Measurements from ENCODE around the gene SENP1.

Gene SENP1

GRCh38 chr12:48067250-48067938 lies 38.5 kb downstream of the SENP1 start:
- DNase-seq (ENCODE audit: low read depth in 3 of 3) = no peak

DNA sequence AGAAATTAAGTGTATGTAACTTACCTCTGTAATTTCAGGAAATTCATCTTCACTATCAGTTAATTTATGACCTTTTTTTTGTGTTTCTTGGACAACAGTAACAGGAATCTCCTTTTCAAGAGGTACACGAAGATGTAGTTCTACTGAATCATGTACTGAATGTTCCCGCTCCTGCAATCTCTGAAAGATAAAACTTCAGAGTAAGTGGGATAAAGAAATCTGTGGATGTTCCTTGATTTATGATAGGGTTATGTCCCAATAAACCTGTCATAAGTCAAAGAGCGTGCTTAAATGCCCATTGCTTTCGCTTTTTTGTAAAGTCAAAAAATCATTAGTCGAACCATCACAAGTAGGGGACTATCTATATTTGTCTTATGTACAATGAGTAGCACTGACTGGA lies 40.8 kb downstream of the SENP1 start:
- DNase-seq (ENCODE audit: low read depth in 3 of 3) = no peak

DNA sequence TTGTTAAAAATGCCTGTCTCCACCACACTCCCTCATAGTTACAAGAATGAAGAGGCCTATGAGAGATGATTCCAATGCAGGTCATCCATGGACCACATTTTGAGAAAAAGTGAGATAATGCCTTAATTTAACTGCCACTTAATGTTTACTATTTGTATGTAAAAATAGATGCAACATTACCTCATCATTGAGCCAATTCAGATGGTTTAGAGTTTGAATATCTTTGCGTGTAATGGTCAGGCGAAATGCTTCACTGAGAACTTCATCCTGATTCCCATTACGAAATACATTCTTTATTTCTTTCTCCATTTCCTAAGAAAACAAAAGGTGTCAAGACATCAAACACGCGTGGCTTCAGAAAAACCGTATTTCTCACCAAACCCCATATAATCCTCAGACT lies 42.3 kb downstream of the SENP1 start:
- no peak for DNase-seq (ENCODE audit: low read depth in 3 of 3)

DNA sequence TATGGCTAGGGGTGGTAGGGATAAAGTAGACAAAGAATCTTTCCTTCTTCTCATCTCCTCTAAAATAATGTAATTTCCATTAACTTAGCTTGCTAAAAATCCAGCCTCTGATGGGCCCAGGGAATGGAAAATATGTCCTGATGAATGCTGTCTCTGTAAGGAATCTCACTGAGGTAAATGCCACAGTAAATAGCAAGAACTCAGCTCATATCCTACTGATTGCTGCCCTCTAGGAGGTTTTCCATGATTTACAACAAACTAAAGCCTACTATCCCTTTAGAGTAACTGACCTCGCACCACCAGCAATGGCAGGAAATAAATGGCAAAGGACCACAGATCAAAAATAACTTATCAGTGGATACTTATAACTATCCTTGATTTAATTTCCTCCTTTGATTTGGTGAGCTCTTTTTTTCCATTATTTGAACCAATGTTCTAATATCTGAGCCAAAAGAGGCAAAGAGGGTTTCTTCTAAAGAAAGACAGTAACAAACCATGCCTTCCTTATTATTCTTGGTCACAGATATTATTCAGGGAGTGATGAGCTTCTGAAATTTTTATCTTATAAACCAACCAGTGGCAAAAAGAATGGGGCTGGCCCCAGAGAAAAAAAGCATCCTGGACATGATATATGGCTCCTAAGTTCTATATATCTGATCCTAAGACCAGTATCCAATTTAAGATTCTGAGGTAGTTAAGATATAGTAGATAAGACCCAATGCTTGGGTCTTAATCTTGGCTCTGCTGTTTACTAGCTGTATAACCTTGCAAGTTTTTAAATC lies 43.8 kb downstream of the SENP1 start:
- DNase-seq (ENCODE audit: low read depth in 3 of 3) = no peak

DNA sequence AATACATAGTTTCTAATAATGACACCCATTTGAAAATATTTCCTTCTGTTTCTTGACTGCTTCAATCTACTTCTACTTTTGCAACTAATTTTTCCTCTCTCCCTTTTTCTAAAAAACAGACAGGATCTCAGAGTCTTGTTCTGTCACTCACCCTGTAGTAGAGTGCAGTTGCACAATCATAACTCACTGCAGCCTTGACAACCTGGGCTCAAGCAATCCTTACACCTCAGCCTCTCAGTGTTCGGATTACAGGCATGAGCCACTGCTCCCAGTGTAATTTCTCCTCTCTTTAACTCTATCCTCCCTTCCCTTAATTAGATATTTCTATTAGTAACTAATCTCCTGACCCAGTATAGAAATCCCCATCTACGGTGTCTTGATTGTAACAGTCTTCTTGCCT lies 45.4 kb downstream of the SENP1 start:
- DNase-seq (ENCODE audit: low read depth in 3 of 3) = no peak

GRCh38 chr12:48058771-48059170 lies 47.1 kb downstream of the SENP1 start:
- no peak for DNase-seq (ENCODE audit: low read depth in 3 of 3)

DNA sequence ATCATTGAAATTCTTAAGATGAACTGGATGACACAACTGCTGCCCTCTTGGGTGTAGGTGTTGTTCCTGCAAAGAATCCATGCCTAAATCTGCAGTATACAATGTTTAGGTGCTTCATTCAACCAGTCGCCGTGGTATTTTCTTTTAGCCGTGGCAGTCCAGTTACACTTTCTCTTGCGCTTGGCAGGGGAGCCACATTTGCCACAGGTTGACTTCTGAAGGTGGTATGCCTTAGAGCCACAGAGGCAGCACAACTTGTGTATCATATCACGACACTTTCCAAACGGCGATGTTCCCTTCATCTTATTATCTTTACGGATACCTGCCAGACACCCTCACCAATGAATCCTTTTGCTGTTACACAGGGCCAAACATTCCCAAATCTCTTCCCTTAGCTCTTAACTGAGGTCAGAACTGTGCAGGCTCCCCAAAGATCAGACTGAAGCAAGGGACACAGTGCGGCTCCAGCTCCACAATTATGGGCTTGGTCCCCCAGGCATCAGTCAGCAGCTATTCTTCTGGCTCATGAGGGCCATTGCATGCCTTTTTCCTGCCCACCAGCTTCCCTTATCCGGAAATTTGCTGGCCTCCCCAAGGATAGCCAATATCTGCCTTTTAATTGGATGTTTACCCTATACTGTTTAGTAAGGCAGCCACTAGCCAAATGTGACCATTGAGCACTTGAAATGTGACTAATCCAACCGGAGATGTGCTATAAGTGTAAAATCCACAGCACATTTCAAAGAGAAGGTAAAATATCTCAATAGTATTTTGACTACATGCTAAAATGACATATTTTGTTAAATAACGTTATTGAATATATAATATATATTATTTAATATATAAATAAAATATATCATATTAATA lies 50.7 kb downstream of the SENP1 start:
- no peak for DNase-seq (ENCODE audit: low read depth in 3 of 3)

DNA sequence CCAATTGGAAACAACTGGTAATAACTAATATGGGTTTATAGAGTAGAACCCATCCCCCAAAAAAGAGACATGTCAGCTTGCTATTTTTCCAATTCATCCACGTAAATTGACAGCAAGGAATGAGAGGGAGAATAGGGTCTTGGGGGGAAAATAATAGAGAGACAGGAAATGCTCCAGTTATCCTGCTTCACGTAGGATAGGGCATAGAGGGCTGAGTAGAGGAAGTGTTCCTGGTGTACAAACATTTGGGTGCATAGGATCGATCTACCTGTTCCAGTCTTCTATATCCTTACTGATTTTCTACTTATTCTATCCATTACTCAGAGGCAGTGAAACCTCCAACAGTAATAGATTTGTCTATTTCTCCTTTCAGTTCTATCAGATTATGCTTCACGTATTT lies 52.0 kb downstream of the SENP1 start:
- DNase-seq (ENCODE audit: low read depth in 3 of 3) = no peak

DNA sequence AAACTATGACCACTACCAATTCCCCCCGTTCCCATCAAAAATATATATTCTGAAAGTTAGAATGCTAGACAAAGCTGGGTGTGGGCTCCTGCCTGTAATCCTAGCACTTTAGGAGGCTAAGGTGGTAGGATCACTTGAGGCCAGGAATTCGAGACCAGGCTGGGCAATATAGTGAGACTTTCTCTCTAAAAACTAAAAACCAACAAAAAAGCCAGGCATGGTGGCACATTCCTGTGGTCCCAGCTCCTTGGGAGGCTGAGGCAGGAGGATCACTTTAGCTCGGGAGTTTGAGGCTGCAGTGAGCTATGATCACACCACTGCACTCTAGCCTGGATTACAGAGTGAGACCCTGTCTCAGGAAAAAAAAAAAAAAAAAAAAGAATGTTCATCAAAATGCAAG lies 52.8 kb downstream of the SENP1 start:
- no peak for DNase-seq (ENCODE audit: low read depth in 3 of 3)

GRCh38 chr12:48051681-48052080 lies 54.2 kb downstream of the SENP1 start:
- no peak for DNase-seq (ENCODE audit: low read depth in 3 of 3)

DNA sequence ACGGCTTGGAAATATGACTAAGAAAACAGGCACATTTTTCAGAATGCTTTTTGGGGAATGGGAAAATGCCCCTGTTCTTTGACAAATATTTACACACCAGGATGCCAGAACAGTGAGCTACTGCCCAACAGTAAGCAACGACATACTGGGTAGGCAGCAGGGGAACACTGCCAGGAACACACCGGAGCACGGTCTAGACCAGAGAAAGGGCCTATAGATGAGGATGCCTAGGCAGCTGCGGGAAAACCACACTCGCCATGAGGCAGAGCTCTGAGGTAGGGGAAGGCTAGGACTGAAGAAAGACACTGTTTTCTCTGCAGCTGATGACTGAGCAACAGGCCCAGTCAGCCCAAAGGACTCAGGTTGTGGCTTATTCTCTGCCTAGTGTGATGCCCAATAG lies 55.7 kb downstream of the SENP1 start:
- no peak for DNase-seq (ENCODE audit: low read depth in 3 of 3)

GRCh38 chr12:48045965-48046518 lies 59.8 kb downstream of the SENP1 start:
- no peak for DNase-seq (ENCODE audit: low read depth in 3 of 3)

GRCh38 chr12:48045061-48045846 lies 60.6 kb downstream of the SENP1 start:
- no peak for DNase-seq (ENCODE audit: low read depth in 3 of 3)

- no peak for DNase-seq (ENCODE audit: low read depth in 3 of 3)
These were observed 61.5 kb downstream of the SENP1 start for GRCh38 chr12:48044396-48044795.

GRCh38 chr12:48043771-48044170 lies 62.1 kb downstream of the SENP1 start:
- DNase-seq (ENCODE audit: low read depth in 3 of 3) = no peak

DNA sequence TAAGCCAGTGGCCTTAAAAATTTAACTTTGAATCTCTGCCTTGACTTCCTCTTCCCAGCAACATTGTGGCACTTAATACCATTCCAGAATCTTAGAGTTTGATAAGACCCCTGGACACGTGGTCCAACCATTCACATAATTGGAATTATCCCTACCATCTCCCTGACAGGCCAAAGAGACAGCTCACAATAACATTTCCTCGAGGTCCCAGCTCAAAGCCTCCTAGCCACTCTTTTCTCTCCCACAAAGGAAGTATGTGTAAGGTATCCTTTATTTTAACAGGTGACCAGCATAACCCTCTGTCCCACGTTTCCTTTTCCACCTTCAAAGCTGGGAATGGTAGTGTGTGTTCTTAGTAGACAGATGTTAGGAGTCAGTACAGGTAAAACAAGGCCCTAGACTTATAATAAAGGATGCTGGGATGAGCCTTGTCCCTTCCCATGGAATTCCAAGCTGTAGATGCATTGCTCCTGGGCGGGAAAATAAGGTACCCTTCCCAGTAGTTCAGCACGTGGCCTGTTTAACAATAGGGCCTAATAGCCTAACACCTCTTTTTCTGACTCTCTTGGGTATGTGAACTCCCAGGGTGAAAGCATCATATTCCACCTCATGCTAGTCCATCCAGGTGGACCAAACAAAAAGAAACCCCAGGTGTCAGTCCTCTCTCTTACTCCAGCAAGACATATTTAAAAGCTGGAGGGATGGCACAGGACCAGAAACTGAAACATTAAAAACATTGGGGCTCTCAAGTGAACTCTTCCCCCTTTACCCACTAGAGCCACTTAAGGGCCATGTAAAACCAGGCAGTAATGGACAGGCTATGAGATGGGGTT lies 64.1 kb downstream of the SENP1 start:
- DNase-seq (ENCODE audit: low read depth in 3 of 3) = no peak

GRCh38 chr12:48040354-48040753 lies 65.5 kb downstream of the SENP1 start:
- no peak for DNase-seq (ENCODE audit: low read depth in 3 of 3)

DNA sequence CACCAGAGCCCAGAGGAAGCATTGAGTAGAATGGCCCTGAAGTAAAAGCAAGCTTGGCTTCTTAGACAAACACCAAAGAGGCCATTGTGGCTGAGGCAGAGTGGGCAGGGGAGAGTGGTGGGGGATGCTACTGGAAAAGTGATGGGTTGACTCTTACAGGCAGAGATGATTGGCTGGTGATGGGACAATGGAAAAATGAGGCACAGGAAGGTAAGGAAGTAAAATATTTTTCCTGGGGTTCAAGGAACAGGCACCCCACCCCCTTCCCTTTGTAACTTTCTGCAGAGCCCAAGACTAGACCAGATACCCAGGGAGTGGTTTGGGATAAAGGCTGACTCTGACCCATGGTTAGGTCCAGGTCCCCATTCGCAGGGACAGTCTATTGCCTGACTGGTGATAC lies 66.7 kb downstream of the SENP1 start:
- no peak for DNase-seq (ENCODE audit: low read depth in 3 of 3)

DNA sequence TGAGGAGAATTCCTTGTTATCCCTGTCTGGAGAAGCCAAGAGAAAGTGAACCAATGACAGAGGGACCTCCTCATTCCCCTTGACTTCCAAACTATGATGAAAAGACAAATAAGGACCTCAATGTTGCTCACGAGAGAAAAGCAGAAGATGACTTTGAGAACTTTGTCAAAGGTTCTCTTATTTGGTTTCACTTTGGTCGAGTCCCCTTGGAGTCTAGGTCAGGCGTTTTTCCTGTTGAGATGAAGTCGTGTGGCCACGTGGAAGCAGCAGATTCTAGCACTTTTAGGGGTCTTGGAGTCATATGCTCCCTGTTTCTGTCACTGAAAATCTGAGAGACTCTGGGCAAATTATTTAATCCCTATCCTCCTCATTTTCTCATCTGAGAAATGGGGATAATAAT lies 67.8 kb downstream of the SENP1 start:
- no peak for DNase-seq (ENCODE audit: low read depth in 3 of 3)

- DNase-seq (ENCODE audit: low read depth in 3 of 3) = no peak
These were observed 68.5 kb downstream of the SENP1 start for GRCh38 chr12:48037267-48037915.
